Fibroblast of lung (primary cell): Measurements from ENCODE around the gene CSNK2B.

ENCODE experiments used
- CTCF ChIP-seq, 2 donors: IDR thresholded peaks in 1 of 2; conservative IDR thresholded peaks in 1 of 2; 1 replicate in 1 of 2; 2 replicates in 1 of 2; pipeline ENCODE4 v1.5.1; 2011 to 2012; ENCODE audit warnings: low read length in 2 of 2, control low read depth in 1 of 2, inconsistent platforms in 1 of 2, low read depth in 1 of 2, mild to moderate bottlenecking in 1 of 2
- EZH2 ChIP-seq: IDR thresholded peaks from 2 replicates; pipeline ENCODE4 v1.5.1; 2012; ENCODE audit warnings: low read length, control low read depth, mild to moderate bottlenecking; ENCODE audit errors: missing control alignments

GRCh38 chr6:31710523-31711219, 44.8 kb downstream of the CSNK2B start:
- TF ChIP-seq CTCF (conservative IDR thresholded peaks at IDR 0.05 in 1 of 2, IDR thresholded peaks at IDR 0.05 in 1 of 2; ENCODE audit: low read depth in 1 of 2, low read length in 2 of 2) (no peak), EZH2 (no peak)
